ENCODE results near the gene CARD14.

Gene CARD14

GRCh38 chr17:80221351-80222105 lies 51.7 kb downstream of the CARD14 start:
- no peak for DNase-seq (ENCODE audit: low read depth)
- peak overlapping the region; percentile 99 for H3K4me3 ChIP-seq (ENCODE audit: low read depth, low read length)
- no peak for TF ChIP-seq CTCF (IDR thresholded peaks at IDR 0.05; ENCODE audit: control insufficient read depth, extremely low read depth, insufficient read depth)

- no peak overlapping the region for H3K4me3 ChIP-seq (ENCODE audit: low read depth, low read length)
- DNase-seq (ENCODE audit: low read depth), result no peak
- TF ChIP-seq CTCF (IDR thresholded peaks at IDR 0.05; ENCODE audit: control insufficient read depth, extremely low read depth, insufficient read depth), result no peak
Measured at GRCh38 chr17:80222376-80223141, 52.7 kb downstream of the CARD14 start.

- no peak for TF ChIP-seq CTCF (IDR thresholded peaks at IDR 0.05; ENCODE audit: control insufficient read depth, extremely low read depth, insufficient read depth)
- H3K4me3 ChIP-seq (ENCODE audit: low read depth, low read length), result no peak overlapping the region
- no peak for DNase-seq (ENCODE audit: low read depth)
Measured at GRCh38 chr17:80223142-80223815, 53.4 kb downstream of the CARD14 start.

GRCh38 chr17:80223838-80224497 lies 54.1 kb downstream of the CARD14 start:
- no peak for TF ChIP-seq CTCF (IDR thresholded peaks at IDR 0.05; ENCODE audit: control insufficient read depth, extremely low read depth, insufficient read depth)
- DNase-seq (ENCODE audit: low read depth), result no peak
- H3K4me3 ChIP-seq (ENCODE audit: low read depth, low read length), result no peak overlapping the region

- no peak for DNase-seq (ENCODE audit: low read depth)
- no peak overlapping the region for H3K4me3 ChIP-seq (ENCODE audit: low read depth, low read length)
- no peak for TF ChIP-seq CTCF (IDR thresholded peaks at IDR 0.05; ENCODE audit: control insufficient read depth, extremely low read depth, insufficient read depth)
Measured at GRCh38 chr17:80224683-80225082, 54.9 kb downstream of the CARD14 start.

GRCh38 chr17:80225230-80225629 lies 55.4 kb downstream of the CARD14 start:
- no peak for DNase-seq (ENCODE audit: low read depth)
- TF ChIP-seq CTCF (IDR thresholded peaks at IDR 0.05; ENCODE audit: control insufficient read depth, extremely low read depth, insufficient read depth), result no peak
- no peak overlapping the region for H3K4me3 ChIP-seq (ENCODE audit: low read depth, low read length)

Data from LNCaP clone FGC (cell line).